NT2/D1 (cell line): ENCODE measurements around the gene SCYL1.

Experiments used
- SUZ12 ChIP-seq: IDR thresholded peaks from 2 replicates; pipeline ENCODE4 v1.6.1; 2011; ENCODE audit not compliant: insufficient read length, insufficient read depth; ENCODE audit errors: extremely low read depth
- YY1 ChIP-seq: IDR thresholded peaks from 2 replicates; pipeline ENCODE4 v1.6.1; 2011; ENCODE audit not compliant: insufficient read length, insufficient read depth
- ZNF274 ChIP-seq: IDR thresholded peaks from 2 replicates; pipeline ENCODE4 v1.6.1; 2011; ENCODE audit warnings: mild to moderate bottlenecking, low read depth, low read length

DNA sequence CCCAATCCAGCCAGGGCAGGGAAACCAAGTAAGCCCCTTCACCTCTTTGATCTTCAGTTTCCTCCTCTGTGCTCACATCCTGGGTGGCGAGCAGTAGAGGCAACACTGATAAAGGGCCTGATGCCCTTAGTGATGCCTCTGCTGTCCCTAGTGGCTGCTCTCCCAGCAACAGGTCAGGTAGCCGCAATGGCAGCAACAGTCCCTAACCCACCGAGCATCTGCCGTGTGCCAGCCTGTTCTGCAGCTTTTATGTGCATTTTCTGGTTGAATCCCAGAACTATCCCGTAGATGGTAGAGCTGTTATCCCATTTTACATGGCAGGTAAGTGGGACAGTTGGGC, 5.2 kb downstream of the SCYL1 start:
- TF ChIP-seq ZNF274 (no peak), YY1 (no peak), SUZ12 (no peak)
